Fibroblast of lung (primary cell): ENCODE measurements around the gene DEFB118.

Experiments
- EZH2 ChIP-seq: IDR thresholded peaks from 2 replicates; pipeline ENCODE4 v1.5.1; 2012; ENCODE audit warnings: low read length, control low read depth, mild to moderate bottlenecking; ENCODE audit errors: missing control alignments
- TF ChIP-seq, protein P1 (sequence below), 2 donors: IDR thresholded peaks in 1 of 2; conservative IDR thresholded peaks in 1 of 2; 1 replicate in 1 of 2; 2 replicates in 1 of 2; pipeline ENCODE4 v1.5.1; 2011 to 2012; ENCODE audit warnings: low read length in 2 of 2, control low read depth in 1 of 2, inconsistent platforms in 1 of 2, low read depth in 1 of 2, mild to moderate bottlenecking in 1 of 2

DNA sequence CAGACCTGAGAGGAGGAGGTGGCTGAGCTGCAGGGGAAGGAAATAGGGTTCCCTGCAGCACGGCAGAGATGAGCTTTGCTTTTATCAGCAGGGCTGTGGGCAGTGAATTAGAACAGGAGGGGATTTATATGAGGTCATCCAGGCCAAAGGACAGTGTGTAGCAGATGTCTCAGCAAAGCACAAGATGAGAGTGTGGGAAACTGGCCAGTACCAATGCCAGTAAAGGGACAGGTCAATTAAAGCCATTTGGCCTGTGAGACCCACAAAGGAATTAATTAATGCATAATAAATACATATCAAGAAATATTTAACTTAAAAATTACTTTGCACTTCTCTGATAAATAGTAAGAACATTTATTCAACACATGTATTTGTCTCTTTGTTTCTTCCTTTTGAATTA lies 22.1 kb downstream of the DEFB118 start, which contains the start of gene DEFB119:
- no peak for TF ChIP-seq EZH2
- TF ChIP-seq, protein P1, sequence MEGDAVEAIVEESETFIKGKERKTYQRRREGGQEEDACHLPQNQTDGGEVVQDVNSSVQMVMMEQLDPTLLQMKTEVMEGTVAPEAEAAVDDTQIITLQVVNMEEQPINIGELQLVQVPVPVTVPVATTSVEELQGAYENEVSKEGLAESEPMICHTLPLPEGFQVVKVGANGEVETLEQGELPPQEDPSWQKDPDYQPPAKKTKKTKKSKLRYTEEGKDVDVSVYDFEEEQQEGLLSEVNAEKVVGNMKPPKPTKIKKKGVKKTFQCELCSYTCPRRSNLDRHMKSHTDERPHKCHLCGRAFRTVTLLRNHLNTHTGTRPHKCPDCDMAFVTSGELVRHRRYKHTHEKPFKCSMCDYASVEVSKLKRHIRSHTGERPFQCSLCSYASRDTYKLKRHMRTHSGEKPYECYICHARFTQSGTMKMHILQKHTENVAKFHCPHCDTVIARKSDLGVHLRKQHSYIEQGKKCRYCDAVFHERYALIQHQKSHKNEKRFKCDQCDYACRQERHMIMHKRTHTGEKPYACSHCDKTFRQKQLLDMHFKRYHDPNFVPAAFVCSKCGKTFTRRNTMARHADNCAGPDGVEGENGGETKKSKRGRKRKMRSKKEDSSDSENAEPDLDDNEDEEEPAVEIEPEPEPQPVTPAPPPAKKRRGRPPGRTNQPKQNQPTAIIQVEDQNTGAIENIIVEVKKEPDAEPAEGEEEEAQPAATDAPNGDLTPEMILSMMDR (conservative IDR thresholded peaks at IDR 0.05 in 1 of 2, IDR thresholded peaks at IDR 0.05 in 1 of 2; ENCODE audit: low read depth in 1 of 2, low read length in 2 of 2) = no peak
